ENCODE results near the gene RCN1.

DNA sequence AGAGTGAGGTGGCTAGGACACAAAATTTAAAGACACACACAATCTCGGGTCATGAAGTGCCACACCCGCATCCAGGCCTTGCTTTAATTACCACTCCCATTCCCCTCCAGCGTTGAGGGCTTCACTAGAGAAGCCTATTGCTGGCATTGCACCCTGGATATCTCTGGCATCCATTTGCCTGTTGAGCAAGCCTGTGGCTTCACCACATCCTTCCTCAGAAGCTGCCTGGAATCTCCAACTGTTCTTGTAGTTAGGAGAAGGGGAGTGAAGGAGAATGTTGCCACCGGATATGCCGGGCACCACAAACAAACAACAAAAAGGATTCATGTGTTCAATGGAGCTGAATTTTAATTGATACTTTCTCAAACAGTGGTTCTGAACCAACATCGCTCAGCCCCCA is 34.4 kb upstream of the RCN1 start:
- TF ChIP-seq, protein P1, sequence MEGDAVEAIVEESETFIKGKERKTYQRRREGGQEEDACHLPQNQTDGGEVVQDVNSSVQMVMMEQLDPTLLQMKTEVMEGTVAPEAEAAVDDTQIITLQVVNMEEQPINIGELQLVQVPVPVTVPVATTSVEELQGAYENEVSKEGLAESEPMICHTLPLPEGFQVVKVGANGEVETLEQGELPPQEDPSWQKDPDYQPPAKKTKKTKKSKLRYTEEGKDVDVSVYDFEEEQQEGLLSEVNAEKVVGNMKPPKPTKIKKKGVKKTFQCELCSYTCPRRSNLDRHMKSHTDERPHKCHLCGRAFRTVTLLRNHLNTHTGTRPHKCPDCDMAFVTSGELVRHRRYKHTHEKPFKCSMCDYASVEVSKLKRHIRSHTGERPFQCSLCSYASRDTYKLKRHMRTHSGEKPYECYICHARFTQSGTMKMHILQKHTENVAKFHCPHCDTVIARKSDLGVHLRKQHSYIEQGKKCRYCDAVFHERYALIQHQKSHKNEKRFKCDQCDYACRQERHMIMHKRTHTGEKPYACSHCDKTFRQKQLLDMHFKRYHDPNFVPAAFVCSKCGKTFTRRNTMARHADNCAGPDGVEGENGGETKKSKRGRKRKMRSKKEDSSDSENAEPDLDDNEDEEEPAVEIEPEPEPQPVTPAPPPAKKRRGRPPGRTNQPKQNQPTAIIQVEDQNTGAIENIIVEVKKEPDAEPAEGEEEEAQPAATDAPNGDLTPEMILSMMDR (tag by site-specific recombination; IDR thresholded peaks at IDR 0.05): no peak
- TF ChIP-seq, protein P2, sequence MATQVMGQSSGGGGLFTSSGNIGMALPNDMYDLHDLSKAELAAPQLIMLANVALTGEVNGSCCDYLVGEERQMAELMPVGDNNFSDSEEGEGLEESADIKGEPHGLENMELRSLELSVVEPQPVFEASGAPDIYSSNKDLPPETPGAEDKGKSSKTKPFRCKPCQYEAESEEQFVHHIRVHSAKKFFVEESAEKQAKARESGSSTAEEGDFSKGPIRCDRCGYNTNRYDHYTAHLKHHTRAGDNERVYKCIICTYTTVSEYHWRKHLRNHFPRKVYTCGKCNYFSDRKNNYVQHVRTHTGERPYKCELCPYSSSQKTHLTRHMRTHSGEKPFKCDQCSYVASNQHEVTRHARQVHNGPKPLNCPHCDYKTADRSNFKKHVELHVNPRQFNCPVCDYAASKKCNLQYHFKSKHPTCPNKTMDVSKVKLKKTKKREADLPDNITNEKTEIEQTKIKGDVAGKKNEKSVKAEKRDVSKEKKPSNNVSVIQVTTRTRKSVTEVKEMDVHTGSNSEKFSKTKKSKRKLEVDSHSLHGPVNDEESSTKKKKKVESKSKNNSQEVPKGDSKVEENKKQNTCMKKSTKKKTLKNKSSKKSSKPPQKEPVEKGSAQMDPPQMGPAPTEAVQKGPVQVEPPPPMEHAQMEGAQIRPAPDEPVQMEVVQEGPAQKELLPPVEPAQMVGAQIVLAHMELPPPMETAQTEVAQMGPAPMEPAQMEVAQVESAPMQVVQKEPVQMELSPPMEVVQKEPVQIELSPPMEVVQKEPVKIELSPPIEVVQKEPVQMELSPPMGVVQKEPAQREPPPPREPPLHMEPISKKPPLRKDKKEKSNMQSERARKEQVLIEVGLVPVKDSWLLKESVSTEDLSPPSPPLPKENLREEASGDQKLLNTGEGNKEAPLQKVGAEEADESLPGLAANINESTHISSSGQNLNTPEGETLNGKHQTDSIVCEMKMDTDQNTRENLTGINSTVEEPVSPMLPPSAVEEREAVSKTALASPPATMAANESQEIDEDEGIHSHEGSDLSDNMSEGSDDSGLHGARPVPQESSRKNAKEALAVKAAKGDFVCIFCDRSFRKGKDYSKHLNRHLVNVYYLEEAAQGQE (tag by site-specific recombination; IDR thresholded peaks at IDR 0.05): no peak
- no peak for TF ChIP-seq ZNF473 (tag by site-specific recombination; IDR thresholded peaks at IDR 0.05)
- TF ChIP-seq ZNF423 (tag by site-specific recombination; IDR thresholded peaks at IDR 0.05): no peak
- no peak for TF ChIP-seq ZBTB1 (tag by site-specific recombination; IDR thresholded peaks at IDR 0.05)
- no peak for TF ChIP-seq ZNF654 (tag by site-specific recombination; IDR thresholded peaks at IDR 0.05; ENCODE audit: low read depth)
- TF ChIP-seq, protein P3, sequence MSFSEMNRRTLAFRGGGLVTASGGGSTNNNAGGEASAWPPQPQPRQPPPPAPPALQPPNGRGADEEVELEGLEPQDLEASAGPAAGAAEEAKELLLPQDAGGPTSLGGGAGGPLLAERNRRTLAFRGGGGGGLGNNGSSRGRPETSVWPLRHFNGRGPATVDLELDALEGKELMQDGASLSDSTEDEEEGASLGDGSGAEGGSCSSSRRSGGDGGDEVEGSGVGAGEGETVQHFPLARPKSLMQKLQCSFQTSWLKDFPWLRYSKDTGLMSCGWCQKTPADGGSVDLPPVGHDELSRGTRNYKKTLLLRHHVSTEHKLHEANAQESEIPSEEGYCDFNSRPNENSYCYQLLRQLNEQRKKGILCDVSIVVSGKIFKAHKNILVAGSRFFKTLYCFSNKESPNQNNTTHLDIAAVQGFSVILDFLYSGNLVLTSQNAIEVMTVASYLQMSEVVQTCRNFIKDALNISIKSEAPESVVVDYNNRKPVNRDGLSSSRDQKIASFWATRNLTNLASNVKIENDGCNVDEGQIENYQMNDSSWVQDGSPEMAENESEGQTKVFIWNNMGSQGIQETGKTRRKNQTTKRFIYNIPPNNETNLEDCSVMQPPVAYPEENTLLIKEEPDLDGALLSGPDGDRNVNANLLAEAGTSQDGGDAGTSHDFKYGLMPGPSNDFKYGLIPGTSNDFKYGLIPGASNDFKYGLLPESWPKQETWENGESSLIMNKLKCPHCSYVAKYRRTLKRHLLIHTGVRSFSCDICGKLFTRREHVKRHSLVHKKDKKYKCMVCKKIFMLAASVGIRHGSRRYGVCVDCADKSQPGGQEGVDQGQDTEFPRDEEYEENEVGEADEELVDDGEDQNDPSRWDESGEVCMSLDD (tag by site-specific recombination; IDR thresholded peaks at IDR 0.05): no peak
- TF ChIP-seq ZNF76 (tag by site-specific recombination; IDR thresholded peaks at IDR 0.05; ENCODE audit: borderline replicate concordance, low read depth): no peak
- no peak for TF ChIP-seq ZNF707 (tag by site-specific recombination; IDR thresholded peaks at IDR 0.05)
- TF ChIP-seq SP2 (tag by site-specific recombination; IDR thresholded peaks at IDR 0.05): no peak
